Muscle layer of colon (tissue), 2 donors: ENCODE data around the gene MYD88.

Experiments
- H3K27ac ChIP-seq: one replicate; pipeline ENCODE4 v1.7.0; 2013; ENCODE audit warnings: low read depth, mild to moderate bottlenecking, low read length, moderate library complexity
- H3K27me3 ChIP-seq, 2 donors: one replicate each; pipeline ENCODE4 v1.7.0; 2013; ENCODE audit warnings: low read length in 2 of 2, mild to moderate bottlenecking in 2 of 2; ENCODE audit not compliant: insufficient read depth in 2 of 2, control insufficient read depth in 1 of 2
- H3K36me3 ChIP-seq: one replicate; pipeline ENCODE4 v1.7.0; 2013; ENCODE audit warnings: mild to moderate bottlenecking, low read length; ENCODE audit not compliant: insufficient read depth
- H3K4me1 ChIP-seq: one replicate; pipeline ENCODE4 v1.7.0; 2013; ENCODE audit warnings: mild to moderate bottlenecking, low read length; ENCODE audit not compliant: insufficient read depth
- H3K4me3 ChIP-seq, 2 donors: one replicate each; pipeline ENCODE4 v1.7.0; 2013; ENCODE audit warnings: low read length in 2 of 2, low read depth in 1 of 2, mild to moderate bottlenecking in 1 of 2, moderate library complexity in 1 of 2
- H3K9ac ChIP-seq: one replicate; pipeline ENCODE4 v1.7.0; 2013; ENCODE audit warnings: low read length
- H3K9me3 ChIP-seq: one replicate; pipeline ENCODE4 v1.7.0; 2013; ENCODE audit warnings: mild to moderate bottlenecking, low read length
- donor health status: abdominal sarcoma.
- donor health status: Adenocarcinoma of cecum.

MYD88 gene

GRCh38 chr3:38138349-38139190 lies at the start of gene MYD88:
MYD88 (plus strand) TSS chr3:38138661; CDS start chr3:38138701, 40 bp downstream.
- peak within 1 kb of the TSS; percentile 44 to 89 for H3K4me3 ChIP-seq
- H3K9ac ChIP-seq: peak within 1 kb of the TSS; percentile 71
- no peaks in the 10 kb centered on the region for H3K27me3 ChIP-seq
- peaks cover 28% of the 10 kb centered on the region for H3K36me3 ChIP-seq
- peaks cover 29% of the 10 kb centered on the region for H3K4me1 ChIP-seq
- peak within 1 kb of the TSS; percentile 62 for H3K27ac ChIP-seq
- H3K9me3 ChIP-seq: no peaks in the 10 kb centered on the region

- Histone ChIP-seq H3K4me1 (no peaks in the 10 kb centered on the region), H3K9me3 (no peaks in the 10 kb centered on the region), H3K4me3 (no peak overlapping the region), H3K27me3 (no peaks in the 10 kb centered on the region), H3K27ac (no peak overlapping the region), H3K9ac (no peak overlapping the region), H3K36me3 (no peaks in the 10 kb centered on the region)
Observed at GRCh38 chr3:38089163-38089562, 49.3 kb upstream of the MYD88 start.

- H3K36me3 ChIP-seq: no peaks in the 10 kb centered on the region
- H3K27me3 ChIP-seq: no peaks in the 10 kb centered on the region
- H3K4me1 ChIP-seq: no peaks in the 10 kb centered on the region
- H3K4me3 ChIP-seq: no peak overlapping the region
- no peaks in the 10 kb centered on the region for H3K9me3 ChIP-seq
- H3K27ac ChIP-seq: no peak overlapping the region
- no peak overlapping the region for H3K9ac ChIP-seq
Observed at GRCh38 chr3:38090453-38090852, 48.0 kb upstream of the MYD88 start.

GRCh38 chr3:38094999-38095398 lies 43.5 kb upstream of the MYD88 start:
- no peak overlapping the region for H3K27ac ChIP-seq
- no peak overlapping the region for H3K4me3 ChIP-seq
- H3K27me3 ChIP-seq: no peaks in the 10 kb centered on the region
- no peaks in the 10 kb centered on the region for H3K36me3 ChIP-seq
- H3K9me3 ChIP-seq: no peaks in the 10 kb centered on the region
- H3K4me1 ChIP-seq: no peaks in the 10 kb centered on the region
- no peak overlapping the region for H3K9ac ChIP-seq

GRCh38 chr3:38095669-38096483 lies 42.6 kb upstream of the MYD88 start:
- no peaks in the 10 kb centered on the region for H3K36me3 ChIP-seq
- H3K27me3 ChIP-seq: no peaks in the 10 kb centered on the region
- no peak overlapping the region for H3K27ac ChIP-seq
- H3K4me1 ChIP-seq: no peaks in the 10 kb centered on the region
- H3K9ac ChIP-seq: no peak overlapping the region
- H3K9me3 ChIP-seq: no peaks in the 10 kb centered on the region
- H3K4me3 ChIP-seq: no peak overlapping the region

- no peaks in the 10 kb centered on the region for H3K4me1 ChIP-seq
- H3K9ac ChIP-seq: no peak overlapping the region
- H3K27ac ChIP-seq: no peak overlapping the region
- no peaks in the 10 kb centered on the region for H3K36me3 ChIP-seq
- no peaks in the 10 kb centered on the region for H3K9me3 ChIP-seq
- no peak overlapping the region for H3K4me3 ChIP-seq
- no peaks in the 10 kb centered on the region for H3K27me3 ChIP-seq
Observed at GRCh38 chr3:38097446-38098375, 40.8 kb upstream of the MYD88 start.

- Histone ChIP-seq H3K9me3 (no peaks in the 10 kb centered on the region), H3K4me1 (no peaks in the 10 kb centered on the region), H3K36me3 (no peaks in the 10 kb centered on the region), H3K27ac (no peak overlapping the region), H3K27me3 (no peaks in the 10 kb centered on the region), H3K4me3 (no peak overlapping the region), H3K9ac (no peak overlapping the region)
Observed at GRCh38 chr3:38098376-38098723, 40.1 kb upstream of the MYD88 start.

GRCh38 chr3:38099518-38099917 lies 38.9 kb upstream of the MYD88 start:
- Histone ChIP-seq H3K27me3 (no peaks in the 10 kb centered on the region), H3K27ac (no peak overlapping the region), H3K4me1 (no peaks in the 10 kb centered on the region), H3K4me3 (no peak overlapping the region), H3K9ac (no peak overlapping the region), H3K9me3 (no peaks in the 10 kb centered on the region), H3K36me3 (no peaks in the 10 kb centered on the region)

- H3K9me3 ChIP-seq: no peaks in the 10 kb centered on the region
- H3K27ac ChIP-seq: no peak overlapping the region
- H3K4me1 ChIP-seq: no peaks in the 10 kb centered on the region
- H3K9ac ChIP-seq: no peak overlapping the region
- no peaks in the 10 kb centered on the region for H3K36me3 ChIP-seq
- H3K27me3 ChIP-seq: no peaks in the 10 kb centered on the region
- no peak overlapping the region for H3K4me3 ChIP-seq
Observed at GRCh38 chr3:38100498-38100897, 38.0 kb upstream of the MYD88 start.

GRCh38 chr3:38101811-38102443 lies 36.5 kb upstream of the MYD88 start:
- no peak overlapping the region for H3K9ac ChIP-seq

GRCh38 chr3:38102444-38102814 lies 36.0 kb upstream of the MYD88 start:
- no peak overlapping the region for H3K27ac ChIP-seq
- H3K36me3 ChIP-seq: no peaks in the 10 kb centered on the region
- peaks cover 4% of the 10 kb centered on the region for H3K9me3 ChIP-seq
- H3K9ac ChIP-seq: no peak overlapping the region
- H3K4me3 ChIP-seq: no peak overlapping the region
- no peaks in the 10 kb centered on the region for H3K27me3 ChIP-seq
- H3K4me1 ChIP-seq: no peaks in the 10 kb centered on the region

More at GRCh38 chr3:38101811-38102443, 36.5 kb upstream of the MYD88 start:
- no peak overlapping the region for H3K4me3 ChIP-seq
- H3K36me3 ChIP-seq: no peaks in the 10 kb centered on the region
- no peaks in the 10 kb centered on the region for H3K4me1 ChIP-seq
- peaks cover 4% of the 10 kb centered on the region for H3K9me3 ChIP-seq
- no peaks in the 10 kb centered on the region for H3K27me3 ChIP-seq
- H3K27ac ChIP-seq: no peak overlapping the region
